Measurements from ENCODE around the gene DOCK4. TPM values are rescaled to one million over a fixed set of nuclear protein-coding genes. Genes with fewer than 3 reads are reported as not detected.
A peak's percentile ranks its signal among the peaks of the same experiment; 100 is the strongest.

Gene DOCK4
- total and polyA plus RNA-seq, 7 donors, result 1.8 to 12.7 (median 7.1) TPM

- Histone ChIP-seq H3K27me3 (ENCODE audit: insufficient read depth in 3 of 3, low read length in 2 of 3) (no peaks in the 10 kb centered on the region), H3K4me3 (no peak overlapping the region), H3K36me3 (ENCODE audit: insufficient read depth in 1 of 2, low read depth in 1 of 2) (peaks cover 0 to 41% of the 10 kb centered on the region in 2 donors), H3K9me3 (no peaks in the 10 kb centered on the region), H3K27ac (no peak overlapping the region), H3K4me1 (no peaks in the 10 kb centered on the region)
- intact Hi-C loops (cut with DNase I), result loop anchor here (2.0 to 10.0 kb wide), 3 partner anchors 113 to 755 kb away; no protein-coding TSS in a partner anchor
- peak; percentile 64 for TF ChIP-seq CTCF (IDR thresholded peaks at IDR 0.05)
- WGBS, 3 donors, result 40 to 63% (median 44%) methylated on average over 8 of the region's 8 CpGs
- DNase-seq (no peak), ATAC-seq (peak; percentile 68 to 83 (median 72))
Measured at GRCh38 chr7:111741811-111742240, 464.4 kb downstream of the DOCK4 start.

GRCh38 chr7:111740942-111741341 is 465.3 kb downstream of the DOCK4 start:
- DNase-seq (no peak), ATAC-seq (no peak)
- Histone ChIP-seq H3K36me3 (ENCODE audit: insufficient read depth in 1 of 2, low read depth in 1 of 2) (peaks cover 0 to 34% of the 10 kb centered on the region in 2 donors), H3K9me3 (no peaks in the 10 kb centered on the region), H3K4me1 (peaks cover 4% of the 10 kb centered on the region), H3K4me3 (no peak overlapping the region), H3K27me3 (ENCODE audit: insufficient read depth in 3 of 3, low read length in 2 of 3) (no peaks in the 10 kb centered on the region), H3K27ac (no peak overlapping the region)
- 85 to 91% (median 90%) methylated on average over 3 of the region's 3 CpGs for WGBS, 3 donors
- intact Hi-C loops (cut with DNase I), result loop anchor here (2.0 to 10.0 kb wide), 3 partner anchors 114 to 756 kb away; no protein-coding TSS in a partner anchor
- no peak for TF ChIP-seq CTCF (IDR thresholded peaks at IDR 0.05)

- no peak overlapping the region for H3K27ac ChIP-seq
- DNase-seq (no peak), ATAC-seq (no peak)
- WGBS, 3 donors, result 54 to 59% (median 55%) methylated on average over 4 of the region's 4 CpGs
- no peak overlapping the region for H3K4me3 ChIP-seq
- H3K4me1 ChIP-seq, result peaks cover 7% of the 10 kb centered on the region
- no peak for TF ChIP-seq CTCF (IDR thresholded peaks at IDR 0.05)
- no peaks in the 10 kb centered on the region for H3K27me3 ChIP-seq (ENCODE audit: insufficient read depth in 3 of 3, low read length in 2 of 3)
- H3K9me3 ChIP-seq, result no peaks in the 10 kb centered on the region
- intact Hi-C loops (cut with DNase I), result no loop called here
- peaks cover 0 to 41% of the 10 kb centered on the region in 2 donors for H3K36me3 ChIP-seq (ENCODE audit: insufficient read depth in 1 of 2, low read depth in 1 of 2)
Measured at GRCh38 chr7:111736552-111736874, 469.7 kb downstream of the DOCK4 start.

GRCh38 chr7:111735661-111736551 is 470.3 kb downstream of the DOCK4 start:
- H3K27me3 ChIP-seq (ENCODE audit: insufficient read depth in 3 of 3, low read length in 2 of 3), result no peaks in the 10 kb centered on the region
- intact Hi-C loops (cut with DNase I), result loop anchor here in 1 of 2 donors (2.0 kb wide), 1 partner anchor 173 kb away; the partner anchor contains the start of gene IMMP2L
- ATAC-seq, result peak; percentile 86 to 95 (median 91)
- 35 to 46% (median 42%) methylated on average over 11 of the region's 11 CpGs for WGBS, 3 donors
- H3K36me3 ChIP-seq (ENCODE audit: insufficient read depth in 1 of 2, low read depth in 1 of 2), result peaks cover 0 to 41% of the 10 kb centered on the region in 2 donors
- no peak overlapping the region for H3K4me3 ChIP-seq
- peaks cover 7% of the 10 kb centered on the region for H3K4me1 ChIP-seq
- no peaks in the 10 kb centered on the region for H3K9me3 ChIP-seq
- no peak for DNase-seq
- peak overlapping the region; percentile 4 for H3K27ac ChIP-seq
- peak; percentile 87 for TF ChIP-seq CTCF (IDR thresholded peaks at IDR 0.05)

All from psoas muscle (tissue), 8 donors.